Testis (tissue), 2 donors: ENCODE measurements around the gene ESR1.

Source experiments
- POLR2A ChIP-seq: fragments of 450-650 bp; IDR thresholded peaks from one replicate; pipeline ENCODE4 v1.6.1; 2017; ENCODE audit warnings: antibody characterized with exemption, mild to moderate bottlenecking, moderate library complexity
- TF ChIP-seq, protein P1 (sequence below), 3 experiments: fragments of 450-650 bp in 2 of 3; fragments of 200-600 bp in 1 of 3; sonication (generic) in 1 of 3; IDR thresholded peaks; one replicate each; pipeline ENCODE4 v1.5.1; 2016 to 2019; ENCODE audit warnings: antibody characterized with exemption in 3 of 3, mild to moderate bottlenecking in 2 of 3, moderate library complexity in 1 of 3

DNA sequence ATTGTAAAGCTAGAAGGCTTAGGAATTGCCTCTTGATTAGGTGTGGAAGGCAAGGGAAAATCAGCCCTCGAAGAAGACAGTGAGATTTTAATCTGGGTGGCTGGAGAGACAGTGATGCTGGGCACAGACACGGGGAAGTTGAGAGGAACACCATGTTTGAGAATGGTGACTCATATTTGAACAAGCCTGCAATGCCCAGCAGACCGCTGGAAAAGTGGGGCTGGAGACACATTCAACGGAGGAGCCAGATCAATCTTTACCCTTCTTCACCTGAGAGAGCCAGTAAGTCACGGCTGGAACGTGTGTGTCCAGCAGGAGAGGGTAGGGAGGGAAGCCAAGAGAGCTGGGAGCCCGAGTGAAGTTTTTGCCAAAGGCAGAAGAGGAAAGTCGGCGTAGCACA is 3.7 kb upstream of the ESR1 start:
- TF ChIP-seq, protein P1, sequence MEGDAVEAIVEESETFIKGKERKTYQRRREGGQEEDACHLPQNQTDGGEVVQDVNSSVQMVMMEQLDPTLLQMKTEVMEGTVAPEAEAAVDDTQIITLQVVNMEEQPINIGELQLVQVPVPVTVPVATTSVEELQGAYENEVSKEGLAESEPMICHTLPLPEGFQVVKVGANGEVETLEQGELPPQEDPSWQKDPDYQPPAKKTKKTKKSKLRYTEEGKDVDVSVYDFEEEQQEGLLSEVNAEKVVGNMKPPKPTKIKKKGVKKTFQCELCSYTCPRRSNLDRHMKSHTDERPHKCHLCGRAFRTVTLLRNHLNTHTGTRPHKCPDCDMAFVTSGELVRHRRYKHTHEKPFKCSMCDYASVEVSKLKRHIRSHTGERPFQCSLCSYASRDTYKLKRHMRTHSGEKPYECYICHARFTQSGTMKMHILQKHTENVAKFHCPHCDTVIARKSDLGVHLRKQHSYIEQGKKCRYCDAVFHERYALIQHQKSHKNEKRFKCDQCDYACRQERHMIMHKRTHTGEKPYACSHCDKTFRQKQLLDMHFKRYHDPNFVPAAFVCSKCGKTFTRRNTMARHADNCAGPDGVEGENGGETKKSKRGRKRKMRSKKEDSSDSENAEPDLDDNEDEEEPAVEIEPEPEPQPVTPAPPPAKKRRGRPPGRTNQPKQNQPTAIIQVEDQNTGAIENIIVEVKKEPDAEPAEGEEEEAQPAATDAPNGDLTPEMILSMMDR (IDR thresholded peaks at IDR 0.05), result no peak
- no peak for TF ChIP-seq POLR2A
